Esophagus muscularis mucosa (tissue), 3 donors: ENCODE measurements around the gene SCAND1.

Source experiments
- POLR2A ChIP-seq: fragments of 450-650 bp; IDR thresholded peaks from one replicate; pipeline ENCODE4 v1.6.1; 2017; ENCODE audit warnings: antibody characterized with exemption, moderate library complexity, mild to moderate bottlenecking, low read depth
- TF ChIP-seq, protein P1 (sequence below), 3 experiments: fragments of 200-600 bp in 2 of 3; fragments of 450-650 bp in 1 of 3; sonication (generic) in 2 of 3; IDR thresholded peaks; one replicate each; pipeline ENCODE4 v1.5.1; 2017 to 2019; ENCODE audit warnings: antibody characterized with exemption in 3 of 3, mild to moderate bottlenecking in 2 of 3, moderate library complexity in 1 of 3

GRCh38 chr20:35978041-35978513 is 23.8 kb upstream of the SCAND1 start:
- TF ChIP-seq, protein P1, sequence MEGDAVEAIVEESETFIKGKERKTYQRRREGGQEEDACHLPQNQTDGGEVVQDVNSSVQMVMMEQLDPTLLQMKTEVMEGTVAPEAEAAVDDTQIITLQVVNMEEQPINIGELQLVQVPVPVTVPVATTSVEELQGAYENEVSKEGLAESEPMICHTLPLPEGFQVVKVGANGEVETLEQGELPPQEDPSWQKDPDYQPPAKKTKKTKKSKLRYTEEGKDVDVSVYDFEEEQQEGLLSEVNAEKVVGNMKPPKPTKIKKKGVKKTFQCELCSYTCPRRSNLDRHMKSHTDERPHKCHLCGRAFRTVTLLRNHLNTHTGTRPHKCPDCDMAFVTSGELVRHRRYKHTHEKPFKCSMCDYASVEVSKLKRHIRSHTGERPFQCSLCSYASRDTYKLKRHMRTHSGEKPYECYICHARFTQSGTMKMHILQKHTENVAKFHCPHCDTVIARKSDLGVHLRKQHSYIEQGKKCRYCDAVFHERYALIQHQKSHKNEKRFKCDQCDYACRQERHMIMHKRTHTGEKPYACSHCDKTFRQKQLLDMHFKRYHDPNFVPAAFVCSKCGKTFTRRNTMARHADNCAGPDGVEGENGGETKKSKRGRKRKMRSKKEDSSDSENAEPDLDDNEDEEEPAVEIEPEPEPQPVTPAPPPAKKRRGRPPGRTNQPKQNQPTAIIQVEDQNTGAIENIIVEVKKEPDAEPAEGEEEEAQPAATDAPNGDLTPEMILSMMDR (IDR thresholded peaks at IDR 0.05), result no peak
- no peak for TF ChIP-seq POLR2A
